NOMO-1 treated with DMSO at 0.1 percent for 48 hours (cell line): Measurements from ENCODE around the gene KRT10.

Experiments used
- DNase-seq: peaks from one replicate; lab custom pipeline; 2025; ENCODE audit not compliant: unreplicated experiment; lab: John Stamatoyannopoulos, UW

KRT10 gene

GRCh38 chr17:40809721-40810421 lies 12.5 kb downstream of the KRT10 start:
- DNase-seq = no peak

GRCh38 chr17:40806131-40806530 lies 16.3 kb downstream of the KRT10 start:
- DNase-seq = no peak

- peak; percentile 74 for DNase-seq
These were observed 18.8 kb downstream of the KRT10 start for GRCh38 chr17:40803617-40804082.

GRCh38 chr17:40801157-40801556 lies 21.3 kb downstream of the KRT10 start:
- DNase-seq = no peak

- DNase-seq = no peak
These were observed 22.0 kb downstream of the KRT10 start for GRCh38 chr17:40800381-40800780.

DNA sequence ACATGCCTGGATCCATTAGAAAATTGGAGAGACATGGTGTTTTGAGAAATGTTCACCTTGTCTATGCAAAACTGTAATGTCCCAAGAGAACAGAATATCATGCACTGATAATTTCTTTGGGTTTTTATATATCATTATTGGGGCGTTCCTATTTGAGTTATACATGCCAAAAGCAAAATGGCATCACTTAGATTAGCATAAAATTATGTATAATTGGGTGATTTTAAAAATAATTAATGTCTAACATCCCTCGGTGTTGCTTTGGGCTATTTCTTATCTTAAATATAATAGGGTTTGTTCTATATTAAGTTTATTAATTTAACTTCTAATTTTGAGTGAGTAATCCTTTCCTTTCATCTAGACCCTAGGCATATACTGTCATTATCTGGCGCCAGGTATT lies 22.6 kb downstream of the KRT10 start, which contains the start of gene KRT28:
KRT28 (minus strand) TSS at position 101 of the 400 bp plus-strand sequence; CDS start at position 35, 66 bp downstream.
- DNase-seq = no peak

GRCh38 chr17:40796846-40797245 lies 25.6 kb downstream of the KRT10 start:
- DNase-seq = no peak

DNA sequence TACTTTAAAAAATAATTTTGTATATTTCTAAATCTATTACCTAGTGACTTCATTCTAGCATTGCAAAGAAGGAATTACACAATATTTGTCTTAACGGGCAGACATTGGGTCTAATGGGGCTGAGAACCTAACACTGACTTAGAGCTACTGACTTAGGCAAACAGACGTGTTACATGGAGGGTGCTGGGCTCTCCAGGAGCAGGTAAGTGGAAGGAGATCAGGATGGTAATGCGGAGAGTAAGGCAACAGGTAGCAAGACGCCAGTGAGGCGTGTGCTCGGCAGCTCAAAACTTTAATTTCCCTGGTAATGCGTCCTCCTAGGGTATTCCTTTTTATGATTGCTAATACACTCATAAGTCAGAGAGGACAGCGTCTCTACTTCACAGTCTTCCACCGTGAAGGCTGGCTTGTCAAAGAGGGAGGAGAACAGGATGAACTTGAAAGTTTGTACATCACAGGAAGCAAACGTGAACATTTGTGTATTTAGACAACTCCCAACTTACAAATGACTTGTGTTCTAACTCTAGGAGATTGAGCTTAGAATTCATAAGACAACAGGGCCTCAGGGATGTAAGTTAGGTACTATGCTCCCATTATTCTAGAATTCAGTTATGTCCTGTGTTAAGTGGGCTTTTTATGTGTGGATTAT lies 27.3 kb downstream of the KRT10 start:
- DNase-seq = peak; percentile 42

DNA sequence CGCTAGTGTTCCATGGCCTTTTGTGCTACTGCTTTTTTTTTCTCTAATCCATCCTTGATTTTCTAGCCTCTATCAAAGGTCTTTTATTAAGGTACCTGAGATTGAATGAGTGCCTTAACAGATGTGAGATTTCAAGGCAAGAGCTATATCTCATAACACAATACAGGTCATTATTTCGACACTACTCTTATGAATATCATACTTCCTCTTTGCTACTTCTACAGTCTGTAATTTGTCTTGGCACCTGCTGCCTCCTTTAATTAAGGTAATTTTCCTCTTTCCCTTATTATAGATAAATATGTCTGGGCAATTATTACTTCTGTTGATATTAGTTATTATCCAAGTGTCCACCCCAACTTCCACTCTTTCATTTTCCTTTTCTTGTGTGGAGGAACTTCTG lies 27.9 kb downstream of the KRT10 start:
- DNase-seq = peak; percentile 88

DNA sequence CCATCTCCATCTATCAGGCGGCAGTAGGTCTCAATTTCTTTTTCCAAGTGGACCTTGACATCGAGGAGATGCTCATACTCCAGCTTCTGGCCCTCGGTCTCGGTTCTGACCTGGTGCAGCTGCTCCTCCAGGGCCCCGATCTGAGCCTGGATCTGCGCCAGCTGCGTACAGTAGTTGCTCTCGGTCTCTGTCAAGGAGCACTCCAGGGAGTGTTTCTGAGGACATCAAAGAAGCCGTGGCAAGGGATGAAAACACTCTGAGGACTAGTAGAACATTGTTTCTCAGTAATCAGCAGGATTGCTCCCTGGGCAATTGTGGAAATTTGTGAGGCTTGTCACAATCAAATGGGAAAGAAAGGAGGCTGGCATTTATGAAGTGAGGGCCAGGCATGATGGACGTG lies 28.6 kb downstream of the KRT10 start:
- DNase-seq = no peak

GRCh38 chr17:40791787-40792436 lies 30.5 kb downstream of the KRT10 start:
- DNase-seq = no peak

DNA sequence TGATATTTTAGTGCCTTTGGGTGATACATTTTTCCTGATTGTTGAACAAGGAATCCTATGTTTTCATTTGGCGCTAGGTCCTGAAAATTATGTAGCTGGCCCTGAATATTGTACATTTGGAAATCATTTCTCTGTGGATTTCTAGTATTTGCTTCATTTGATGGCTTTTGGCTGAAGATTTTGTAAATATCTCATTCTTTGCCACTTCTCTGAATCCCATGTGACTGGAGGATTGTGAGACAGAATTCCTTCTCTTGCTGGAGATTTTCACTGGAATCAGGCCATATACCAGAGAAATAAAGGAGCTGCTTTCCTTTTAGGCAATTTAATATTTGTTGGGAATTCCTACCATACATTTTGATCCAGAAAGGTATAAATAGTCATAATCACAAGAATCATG lies 31.3 kb downstream of the KRT10 start:
- DNase-seq = no peak

- no peak for DNase-seq
These were observed 40.0 kb downstream of the KRT10 start, which contains the start of gene KRT27 for GRCh38 chr17:40782450-40782849. Gene KRT27 (minus strand): TSS chr17:40782550. CDS start chr17:40782493, 57 bp downstream.

DNA sequence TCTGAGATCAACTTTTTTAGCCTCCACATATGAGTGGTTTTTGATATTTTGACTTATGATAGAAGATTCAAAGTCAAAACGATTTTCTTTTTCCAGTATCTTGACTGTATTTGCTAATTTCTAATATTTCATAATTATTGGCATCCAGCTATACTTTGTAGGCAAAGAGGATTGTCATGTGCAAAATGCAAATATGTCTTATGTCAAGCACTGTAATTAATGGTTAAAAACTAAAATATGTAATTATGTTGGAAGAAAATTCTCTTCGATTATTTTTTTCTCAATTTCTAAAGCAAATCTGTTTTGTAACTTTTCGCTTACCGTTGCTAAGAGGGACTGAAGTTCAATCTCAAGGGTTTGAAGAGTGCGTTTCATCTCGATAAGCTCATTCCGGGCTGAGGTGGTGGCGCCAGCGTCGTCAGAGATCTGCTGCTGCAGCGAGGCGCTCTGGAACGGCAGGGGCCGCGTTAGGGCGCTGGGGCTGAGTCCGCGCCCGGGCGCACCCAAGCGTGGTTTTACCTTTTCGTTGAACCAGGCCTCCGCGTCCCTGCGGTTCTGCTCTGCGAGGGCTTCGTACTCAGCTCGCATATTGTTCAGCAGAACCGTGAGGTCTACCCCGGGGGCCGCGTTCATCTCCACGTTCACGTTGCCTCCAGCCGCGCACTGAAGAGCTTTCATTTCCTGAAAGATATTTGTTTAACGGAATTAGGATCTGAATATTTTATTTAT lies 43.1 kb downstream of the KRT10 start:
- DNase-seq = no peak

- peak; percentile 29 for DNase-seq
These were observed 44.0 kb downstream of the KRT10 start for GRCh38 chr17:40778461-40778860.

DNA sequence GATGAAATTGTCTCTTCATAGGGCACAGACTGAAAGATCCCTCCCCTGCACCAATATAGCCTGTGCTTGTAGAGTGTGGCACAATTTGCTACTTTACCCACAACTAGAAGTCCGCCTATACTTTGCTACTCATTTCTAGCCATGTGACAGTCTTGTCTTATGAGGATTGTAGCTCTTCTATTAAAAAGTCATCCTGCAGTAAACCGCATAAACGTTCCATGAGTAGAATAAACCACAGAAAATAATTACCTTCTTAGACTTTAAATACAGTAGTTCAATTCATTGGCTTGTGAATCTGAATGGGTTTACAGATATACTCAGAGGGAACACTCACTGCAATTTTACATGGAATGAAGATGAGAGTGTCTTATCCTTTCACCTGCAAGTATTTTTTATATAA lies 44.4 kb downstream of the KRT10 start:
- peak; percentile 40 for DNase-seq

DNA sequence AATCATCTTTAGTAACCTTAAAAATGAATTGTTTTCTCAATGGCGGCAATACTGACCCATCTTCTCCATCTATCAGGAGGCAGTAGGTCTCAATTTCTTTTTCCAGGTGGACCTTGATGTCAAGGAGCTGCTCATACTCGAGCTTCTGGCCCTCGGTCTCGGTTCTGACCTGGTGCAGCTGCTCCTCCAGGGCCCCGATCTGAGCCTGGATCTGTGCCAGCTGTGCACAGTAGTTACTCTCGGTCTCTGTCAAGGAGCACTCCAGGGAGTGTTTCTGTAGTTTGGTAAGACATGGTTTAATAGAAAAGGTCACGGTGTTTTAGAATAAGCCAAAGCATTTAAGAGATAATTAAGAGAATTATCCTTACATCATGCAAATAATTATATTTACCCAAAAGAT lies 45.0 kb downstream of the KRT10 start:
- no peak for DNase-seq

GRCh38 chr17:40775945-40776344 lies 46.5 kb downstream of the KRT10 start:
- DNase-seq = no peak

DNA sequence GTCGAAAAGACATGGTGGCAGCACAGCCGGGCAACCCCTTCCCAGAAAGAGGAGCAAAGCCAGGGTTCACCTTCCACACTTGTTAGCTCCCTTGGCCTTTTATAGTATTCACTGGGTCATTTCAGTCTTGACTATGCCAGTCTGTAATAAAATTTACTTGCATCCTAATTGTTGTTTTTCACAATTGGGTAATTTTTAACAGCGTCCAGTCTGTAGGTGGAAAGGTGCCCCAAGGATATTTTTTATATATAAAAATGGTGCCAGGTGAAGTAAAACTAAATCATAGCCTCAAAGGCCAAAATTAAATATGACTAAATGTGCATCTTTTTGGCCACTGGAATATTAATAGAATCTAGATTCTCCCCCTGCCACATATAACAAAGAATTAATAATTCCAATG lies 50.3 kb downstream of the KRT10 start, which contains the start of gene KRT26:
KRT26 (minus strand) TSS at position 101 of the 400 bp plus-strand sequence; CDS start at position 13, 88 bp downstream.
- no peak for DNase-seq
